Activated CD8-positive, alpha-beta memory T cell treated with anti-CD3 and anti-CD28 coated beads for 1 hour (primary cell): ENCODE measurements around the gene CFAP43.
A peak's percentile ranks its signal among the peaks of the same experiment; 100 is the strongest.

ENCODE experiments used
- DNase-seq, 2 donors: peaks; one replicate each; pipeline ENCODE4 v3.0.0-alpha.2; 2020; ENCODE audit warnings: low read depth in 1 of 2; ENCODE audit errors: extremely low read depth in 1 of 2

CFAP43 gene

GRCh38 chr10:104144931-104145330, 87.2 kb downstream of the CFAP43 start:
- no peak for DNase-seq

- no peak for DNase-seq
Observed at GRCh38 chr10:104143829-104144228, 88.3 kb downstream of the CFAP43 start.

GRCh38 chr10:104142081-104142480, 90.1 kb downstream of the CFAP43 start:
- no peak for DNase-seq

- DNase-seq, result no peak
Observed at GRCh38 chr10:104139221-104139620, 92.9 kb downstream of the CFAP43 start.

GRCh38 chr10:104138131-104138530, 94.0 kb downstream of the CFAP43 start:
- no peak for DNase-seq

- DNase-seq, result no peak
Observed at GRCh38 chr10:104130041-104130440, 102.1 kb downstream of the CFAP43 start.

- no peak for DNase-seq
Observed at GRCh38 chr10:104128214-104128613, 104.0 kb downstream of the CFAP43 start.

GRCh38 chr10:104127411-104127810, 104.8 kb downstream of the CFAP43 start:
- DNase-seq, result no peak

- DNase-seq, result no peak
Observed at GRCh38 chr10:104123397-104123796, 108.8 kb downstream of the CFAP43 start.

- DNase-seq, result no peak
Observed at GRCh38 chr10:104122225-104123107, 109.7 kb downstream of the CFAP43 start.

GRCh38 chr10:104121485-104122224, 110.5 kb downstream of the CFAP43 start, which contains the start of gene SFR1:
TSS of gene SFR1 (plus strand) at chr10:104122171. CDS start at chr10:104122184, 13 bp downstream.
- DNase-seq, result peak; percentile 91 to 99

GRCh38 chr10:104120903-104121484, 111.2 kb downstream of the CFAP43 start:
- DNase-seq, result peak; percentile 53 to 72

- no peak for DNase-seq
Observed at GRCh38 chr10:104120512-104120902, 111.7 kb downstream of the CFAP43 start.

- DNase-seq, result no peak
Observed at GRCh38 chr10:104119996-104120395, 112.2 kb downstream of the CFAP43 start.

GRCh38 chr10:104117839-104118323, 114.3 kb downstream of the CFAP43 start:
- DNase-seq, result no peak

- DNase-seq, result no peak
Observed at GRCh38 chr10:104113376-104113956, 118.7 kb downstream of the CFAP43 start.

GRCh38 chr10:104109908-104110662, 122.1 kb downstream of the CFAP43 start:
- no peak for DNase-seq

GRCh38 chr10:104104926-104105325, 127.2 kb downstream of the CFAP43 start:
- no peak for DNase-seq

- no peak for DNase-seq
Observed at GRCh38 chr10:104104418-104104817, 127.7 kb downstream of the CFAP43 start.

GRCh38 chr10:104103956-104104355, 128.2 kb downstream of the CFAP43 start:
- DNase-seq, result no peak
